HFFc6 (cell line): ENCODE data around the gene ANXA7. TPM values are rescaled to one million over a fixed set of nuclear protein-coding genes. Genes with fewer than 3 reads are reported as not detected.
A peak's percentile ranks its signal among the peaks of the same experiment; 100 is the strongest.

Experiments used
- DNase-seq: peaks from one replicate; pipeline ENCODE4 v3.0.0-alpha.2; 2018
- H3K27ac Mint-ChIP-seq: 2 replicates; pipeline ENCODE4 v1.8.0; 2020; ENCODE audit warnings: mild to moderate bottlenecking, mixed read lengths
- H3K27me3 Mint-ChIP-seq: 2 replicates; pipeline ENCODE4 v1.8.0; 2021; ENCODE audit warnings: mild to moderate bottlenecking, moderate library complexity, mixed read lengths; ENCODE audit not compliant: insufficient read depth
- H3K36me3 Mint-ChIP-seq: 2 replicates; pipeline ENCODE4 v1.8.0; 2021; ENCODE audit warnings: low read depth, mixed read lengths
- H3K4me1 Mint-ChIP-seq: 2 replicates; pipeline ENCODE4 v1.8.0; 2020; ENCODE audit warnings: low read depth, mixed read lengths
- H3K4me3 Mint-ChIP-seq: 2 replicates; pipeline ENCODE4 v1.8.0; 2020; ENCODE audit warnings: mild to moderate bottlenecking, moderate library complexity, mixed read lengths
- H3K9me3 Mint-ChIP-seq: 2 replicates; pipeline ENCODE4 v1.8.0; 2020; ENCODE audit warnings: mild to moderate bottlenecking, mixed read lengths
- total RNA-seq, 6 experiments: library from RNA; stranded (reverse); fragmentation: NEBNext Ultra II Directional; extraction: Animal tissue kit (Norgen Biotek cat#: 25700); gene quantifications; 2 replicates in 1 of 6; 3 replicates in 5 of 6; pipeline ENCODE4 v1.2.3, GENCODE V29; 2021
- TF ChIP-seq, protein P1 (sequence below): fragments of 200-600 bp; sonication (generic); IDR thresholded peaks from 2 replicates; pipeline ENCODE4 v1.5.0; 2021; ENCODE audit warnings: antibody characterized with exemption, mild to moderate bottlenecking

ANXA7 gene
- total RNA-seq, 6 experiments from 2014 or later = 125 to 167 (median 134) TPM

DNA sequence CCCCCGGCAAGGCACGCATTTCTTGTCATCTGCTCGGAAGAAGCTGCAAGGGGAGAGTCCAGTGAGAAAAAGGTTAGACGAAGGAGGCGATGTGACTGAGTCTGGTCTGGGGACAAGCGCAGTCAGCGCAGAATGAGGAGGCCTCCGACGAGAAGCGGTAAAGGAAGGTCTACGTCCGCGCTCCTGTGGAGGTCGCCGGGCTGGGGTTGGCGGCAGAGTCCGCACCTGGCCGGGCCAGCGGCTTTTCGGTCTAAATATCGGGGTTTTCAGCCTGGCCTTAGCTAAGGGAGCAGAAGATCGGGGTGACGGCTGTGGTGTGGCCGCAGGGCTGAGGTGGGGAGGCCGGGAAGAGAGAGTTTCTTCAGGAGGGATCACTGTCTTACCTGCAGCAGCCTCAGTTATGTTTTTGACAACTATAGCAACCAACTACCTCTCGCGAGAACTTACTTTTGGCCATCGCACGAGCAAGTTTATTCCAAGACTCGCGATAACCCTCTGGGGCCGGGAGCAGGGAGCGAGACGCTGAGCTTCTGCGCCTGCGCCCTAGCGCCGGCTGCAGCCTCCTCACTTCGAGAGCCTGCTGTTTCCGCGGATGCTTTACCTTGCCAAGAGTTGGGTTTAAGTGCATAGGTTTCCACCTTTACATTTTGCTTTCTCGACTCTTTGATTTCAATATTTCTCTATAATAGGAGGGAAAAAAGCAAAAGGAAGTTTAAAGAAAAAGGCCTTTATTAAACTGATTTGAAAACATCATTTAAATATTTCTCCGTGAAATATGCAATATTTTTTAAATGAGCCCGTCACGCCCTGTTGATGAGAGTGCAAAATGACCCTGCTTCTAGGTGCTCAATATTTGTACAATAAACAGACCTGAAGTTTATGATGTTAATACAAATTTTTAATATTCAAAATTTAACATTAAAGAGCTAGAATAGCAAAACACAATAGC, 55.3 kb downstream of the ANXA7 start, which contains the start of gene CFAP70:
Gene CFAP70, minus strand, starts transcription at position 534 of the 949 bp plus-strand sequence. CDS start 4,068 bp downstream, outside the sequence.
- Mint-ChIP-seq H3K27ac (peak within 1 kb of the TSS; percentile 89), H3K9me3 (no peaks in the 10 kb centered on the region), H3K4me3 (peak within 1 kb of the TSS; percentile 94), H3K27me3 (peaks cover 10% of the 10 kb centered on the region), H3K36me3 (no peaks in the 10 kb centered on the region), H3K4me1 (peaks cover 15% of the 10 kb centered on the region)
- peak; percentile 93 for DNase-seq
- TF ChIP-seq, protein P1, sequence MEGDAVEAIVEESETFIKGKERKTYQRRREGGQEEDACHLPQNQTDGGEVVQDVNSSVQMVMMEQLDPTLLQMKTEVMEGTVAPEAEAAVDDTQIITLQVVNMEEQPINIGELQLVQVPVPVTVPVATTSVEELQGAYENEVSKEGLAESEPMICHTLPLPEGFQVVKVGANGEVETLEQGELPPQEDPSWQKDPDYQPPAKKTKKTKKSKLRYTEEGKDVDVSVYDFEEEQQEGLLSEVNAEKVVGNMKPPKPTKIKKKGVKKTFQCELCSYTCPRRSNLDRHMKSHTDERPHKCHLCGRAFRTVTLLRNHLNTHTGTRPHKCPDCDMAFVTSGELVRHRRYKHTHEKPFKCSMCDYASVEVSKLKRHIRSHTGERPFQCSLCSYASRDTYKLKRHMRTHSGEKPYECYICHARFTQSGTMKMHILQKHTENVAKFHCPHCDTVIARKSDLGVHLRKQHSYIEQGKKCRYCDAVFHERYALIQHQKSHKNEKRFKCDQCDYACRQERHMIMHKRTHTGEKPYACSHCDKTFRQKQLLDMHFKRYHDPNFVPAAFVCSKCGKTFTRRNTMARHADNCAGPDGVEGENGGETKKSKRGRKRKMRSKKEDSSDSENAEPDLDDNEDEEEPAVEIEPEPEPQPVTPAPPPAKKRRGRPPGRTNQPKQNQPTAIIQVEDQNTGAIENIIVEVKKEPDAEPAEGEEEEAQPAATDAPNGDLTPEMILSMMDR = no peak

DNA sequence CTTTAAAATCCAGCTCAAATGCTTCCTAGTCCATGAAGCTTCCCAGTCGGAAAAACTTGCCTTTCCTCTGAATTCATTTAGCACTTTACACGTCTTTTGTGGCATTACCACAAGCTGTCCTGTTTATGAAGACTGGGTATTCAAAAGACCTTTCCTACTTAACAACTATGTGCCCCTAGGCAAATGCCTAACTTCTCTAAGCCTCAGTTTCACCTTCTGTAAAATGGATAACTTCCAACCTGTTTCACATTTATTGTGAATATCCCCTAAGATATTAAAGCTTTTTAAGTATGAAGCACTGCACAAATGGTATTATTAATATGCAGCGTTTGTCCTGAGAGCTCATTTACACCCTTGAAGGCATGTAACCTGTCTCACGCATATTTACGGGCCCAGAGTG, 56.0 kb downstream of the ANXA7 start:
- Mint-ChIP-seq H3K27me3 (peaks cover 10% of the 10 kb centered on the region), H3K4me1 (peaks cover 15% of the 10 kb centered on the region), H3K4me3 (peak overlapping the region; percentile 94), H3K36me3 (no peaks in the 10 kb centered on the region), H3K9me3 (no peaks in the 10 kb centered on the region), H3K27ac (peak overlapping the region; percentile 89)
- TF ChIP-seq, protein P1 = no peak
- no peak for DNase-seq

DNA sequence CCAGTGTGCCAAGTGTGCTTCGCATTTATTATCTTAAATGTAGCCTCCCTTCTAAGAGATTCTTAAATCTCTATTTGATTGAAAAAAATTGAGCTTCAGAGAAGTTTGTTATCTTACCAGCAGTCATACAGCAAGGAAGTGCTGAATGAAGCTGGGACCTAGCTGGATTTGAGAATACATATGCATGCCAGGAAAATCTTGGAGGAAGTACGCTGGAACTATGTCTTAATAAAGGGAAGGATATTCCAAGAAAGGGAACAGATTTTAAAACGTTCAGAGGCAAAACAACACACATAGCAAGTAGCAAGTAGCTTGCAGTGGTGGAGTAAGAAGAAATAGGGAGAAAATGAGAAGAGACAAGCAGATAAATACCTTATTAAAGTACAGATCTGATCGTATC, 56.7 kb downstream of the ANXA7 start:
- Mint-ChIP-seq H3K27ac (no peak overlapping the region), H3K27me3 (peaks cover 10% of the 10 kb centered on the region), H3K36me3 (no peaks in the 10 kb centered on the region), H3K9me3 (no peaks in the 10 kb centered on the region), H3K4me3 (no peak overlapping the region), H3K4me1 (peaks cover 15% of the 10 kb centered on the region)
- no peak for DNase-seq
- TF ChIP-seq, protein P1 = no peak

DNA sequence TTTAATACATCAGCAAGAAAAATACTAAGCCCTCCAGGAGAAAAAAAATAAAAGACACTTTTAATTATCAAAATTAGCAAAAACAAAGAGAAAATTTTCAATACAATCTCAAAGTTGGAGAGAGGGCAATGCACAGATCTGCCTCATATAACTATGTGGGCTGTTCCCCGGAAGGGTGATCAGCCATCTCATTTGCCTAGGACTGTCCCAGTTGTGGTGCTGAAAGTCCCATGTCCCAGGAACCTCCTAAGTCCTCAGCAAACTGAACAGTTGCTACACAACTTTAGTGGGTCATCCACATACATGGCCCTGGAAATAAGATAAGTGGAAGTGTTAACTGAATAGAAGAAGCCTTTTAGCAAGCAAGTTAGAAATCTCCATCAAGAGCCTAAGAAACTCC, 69.6 kb downstream of the ANXA7 start:
- Mint-ChIP-seq H3K27ac (no peak overlapping the region), H3K9me3 (peaks cover 3% of the 10 kb centered on the region; the same call in 1 of the 2 replicates), H3K27me3 (peaks cover 3% of the 10 kb centered on the region), H3K4me1 (no peaks in the 10 kb centered on the region), H3K4me3 (no peak overlapping the region), H3K36me3 (no peaks in the 10 kb centered on the region)
- TF ChIP-seq, protein P1 = no peak
- no peak for DNase-seq

DNA sequence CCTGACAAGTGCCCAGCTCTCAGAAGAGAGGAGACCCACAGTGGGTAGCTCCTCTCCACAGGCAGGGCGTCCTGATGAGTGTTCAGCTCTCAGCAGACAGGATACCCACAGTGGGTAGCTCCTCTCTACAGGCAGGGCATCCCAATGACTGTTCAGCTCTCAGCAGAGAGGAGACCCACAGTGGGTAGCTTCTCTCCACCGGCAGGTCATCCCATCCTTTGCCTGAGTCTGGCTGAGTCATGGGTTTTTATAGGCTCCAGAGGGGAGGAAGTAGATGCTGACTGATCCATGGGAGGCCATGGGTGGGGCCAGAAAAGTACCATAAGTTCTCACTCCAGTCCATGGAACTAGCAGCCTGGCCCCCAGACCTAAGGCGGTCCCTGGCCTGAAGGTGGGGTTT, 73.7 kb downstream of the ANXA7 start:
- H3K4me1 Mint-ChIP-seq = no peaks in the 10 kb centered on the region
- TF ChIP-seq, protein P1 = no peak
- DNase-seq = no peak
- no peak overlapping the region for H3K27ac Mint-ChIP-seq
- no peak overlapping the region for H3K4me3 Mint-ChIP-seq
- peaks cover 3% of the 10 kb centered on the region for H3K27me3 Mint-ChIP-seq
- peaks cover 3% of the 10 kb centered on the region; the same call in 1 of the 2 replicates for H3K9me3 Mint-ChIP-seq
- no peaks in the 10 kb centered on the region for H3K36me3 Mint-ChIP-seq
